AG20443 (cell line): ENCODE results near the gene MT1E.
A peak's percentile ranks its signal among the peaks of the same experiment; 100 is the strongest.
"Not testable (repeated sequence)": the region's sequence is repeated elsewhere in the genome, so short reads cannot be mapped to it uniquely, and the experiment has no call there.

ENCODE experiments used
- DNase-seq: peaks from one replicate; pipeline ENCODE4 v3.0.0; 2012; ENCODE audit warnings: low spot score, mixed read lengths

The MT1E gene

GRCh38 chr16:56647641-56648431 is 22.3 kb downstream of the MT1E start:
- DNase-seq: no peak

- DNase-seq: no peak
These were observed 23.7 kb downstream of the MT1E start for GRCh38 chr16:56649271-56649670.

DNA sequence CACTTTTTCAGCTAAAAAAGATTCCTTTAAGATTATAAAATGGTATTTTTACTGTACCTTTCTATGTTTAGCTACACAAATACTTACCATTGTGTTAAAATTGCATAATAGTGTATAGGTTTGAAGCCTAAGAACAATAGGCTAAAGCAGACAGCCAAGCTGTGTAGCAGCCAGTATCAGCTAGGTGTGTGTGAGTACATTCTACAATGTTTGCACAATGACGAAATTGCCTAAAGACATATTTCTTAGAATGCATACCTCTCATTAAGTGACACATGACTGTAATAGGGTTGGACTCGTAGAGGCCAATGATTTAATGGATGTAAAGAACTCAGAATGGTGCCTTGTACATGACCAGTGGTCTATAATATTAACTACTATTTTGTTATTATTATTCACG is 24.2 kb downstream of the MT1E start:
- DNase-seq: no peak

DNA sequence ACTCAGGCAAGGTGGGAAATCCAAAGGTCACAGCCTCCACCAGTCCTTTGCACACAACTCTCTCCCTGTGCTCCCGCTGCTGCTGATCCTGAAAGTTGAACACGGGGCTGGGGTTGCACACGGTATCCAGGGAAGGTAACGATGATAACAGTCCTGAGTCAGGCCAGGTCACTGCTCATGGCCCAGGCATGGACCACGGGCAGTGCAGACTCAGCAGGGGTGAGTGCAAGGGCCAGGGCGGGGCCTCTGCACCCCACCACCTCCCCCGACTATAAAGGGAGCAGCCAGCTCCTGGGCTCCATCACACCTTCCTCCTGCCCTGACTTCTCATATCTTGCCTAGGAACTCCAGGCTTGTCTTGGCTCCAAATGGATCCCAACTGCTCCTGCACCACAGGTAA is 26.0 kb downstream of the MT1E start, which contains the start of gene MT1B:
MT1B (plus strand) TSS at position 301 of the 400 bp plus-strand sequence; CDS start at position 369, 68 bp downstream.
- no peak for DNase-seq

DNA sequence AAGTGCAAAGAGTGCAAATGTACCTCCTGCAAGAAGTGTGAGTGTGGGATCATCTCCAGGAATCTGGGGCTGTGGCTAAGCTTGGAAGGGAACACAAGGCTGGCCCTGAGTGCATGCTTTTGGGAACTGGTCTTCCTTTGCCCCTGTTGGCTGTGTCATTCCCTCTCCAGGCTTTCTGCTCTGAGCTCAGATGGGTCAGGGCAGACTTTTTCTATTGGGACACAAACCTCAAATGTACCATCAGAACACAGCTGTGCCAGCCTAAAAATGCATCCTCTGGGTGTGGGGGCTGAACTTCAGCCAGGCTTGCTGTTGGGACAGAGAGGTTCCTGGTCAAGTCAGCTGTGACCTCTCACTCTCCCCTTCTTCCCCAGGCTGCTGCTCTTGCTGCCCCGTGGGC is 27.0 kb downstream of the MT1E start:
- no peak for DNase-seq

- no peak for DNase-seq
These were observed 27.6 kb downstream of the MT1E start for GRCh38 chr16:56653218-56653617.

- DNase-seq: peak; percentile 47
These were observed 32.2 kb downstream of the MT1E start, which contains the start of gene MT1F for GRCh38 chr16:56657555-56658326. TSS of gene MT1F (plus strand) at chr16:56657959. CDS start at chr16:56658059, 100 bp downstream.

GRCh38 chr16:56658327-56658875 is 32.8 kb downstream of the MT1E start:
- DNase-seq: no peak

- no peak for DNase-seq
These were observed 37.1 kb downstream of the MT1E start for GRCh38 chr16:56662357-56663354.

- DNase-seq: no peak
These were observed 38.9 kb downstream of the MT1E start for GRCh38 chr16:56664506-56664905.

- DNase-seq: not testable (repeated sequence)
These were observed 40.0 kb downstream of the MT1E start for GRCh38 chr16:56665286-56666261.

DNA sequence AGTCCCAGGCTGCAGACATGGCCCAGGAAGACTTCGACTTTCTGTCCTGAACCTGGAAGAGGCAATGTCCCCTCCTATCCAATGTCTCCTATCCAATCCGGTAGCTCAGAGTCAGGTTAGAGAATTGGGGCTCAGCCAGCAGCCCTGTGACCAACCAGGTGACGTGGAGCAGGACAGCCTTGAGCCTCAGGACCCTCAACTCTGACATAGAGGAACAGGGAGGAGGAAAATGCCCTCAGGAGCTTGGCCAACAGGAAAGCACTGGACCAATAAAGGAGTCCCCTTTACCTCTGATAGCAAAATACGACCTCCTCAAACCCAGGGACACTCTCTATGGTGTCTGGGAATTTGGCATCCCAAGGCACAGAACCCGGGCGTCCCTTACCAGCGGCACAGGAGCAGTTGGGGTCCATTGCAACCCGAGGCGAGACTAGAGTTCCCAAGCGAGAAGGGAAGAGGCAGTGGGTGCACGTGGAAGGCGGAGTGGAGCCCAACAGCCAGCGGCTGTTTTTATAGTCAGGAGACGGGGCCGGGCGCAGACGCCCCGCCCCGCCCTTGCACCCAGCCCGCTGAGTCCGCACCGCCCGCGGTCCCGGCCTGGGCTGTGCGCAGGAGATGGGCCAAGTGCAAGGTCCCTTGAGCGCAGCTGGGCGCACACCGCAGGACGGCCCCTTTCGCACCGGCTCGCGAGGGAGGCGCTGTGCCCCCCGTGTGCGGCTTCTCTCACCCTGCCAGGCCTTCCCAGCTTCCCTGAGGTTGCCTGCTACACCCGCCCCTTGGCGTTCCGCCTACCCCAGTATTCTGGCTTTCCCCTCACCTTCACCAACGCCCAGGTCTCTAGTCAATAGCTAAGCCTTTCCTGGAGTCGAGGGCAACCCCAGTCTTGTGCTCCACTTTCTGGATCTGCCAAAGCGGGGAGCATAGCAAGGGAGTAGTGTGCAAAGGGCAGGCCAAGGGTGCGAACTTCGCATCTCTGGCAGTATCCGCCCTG is 42.3 kb downstream of the MT1E start, which contains the start of gene MT1G:
MT1G (minus strand) TSS at position 485 of the 991 bp plus-strand sequence; CDS start at position 413, 72 bp downstream.
- DNase-seq: peak; percentile 46

GRCh38 chr16:56669005-56669839 is 43.6 kb downstream of the MT1E start, which contains the start of gene MT1H:
TSS of gene MT1H (plus strand) at chr16:56669814. CDS start at chr16:56669885, 71 bp downstream.
- DNase-seq: no peak

- no peak for DNase-seq
These were observed 44.4 kb downstream of the MT1E start for GRCh38 chr16:56669840-56670619.

DNA sequence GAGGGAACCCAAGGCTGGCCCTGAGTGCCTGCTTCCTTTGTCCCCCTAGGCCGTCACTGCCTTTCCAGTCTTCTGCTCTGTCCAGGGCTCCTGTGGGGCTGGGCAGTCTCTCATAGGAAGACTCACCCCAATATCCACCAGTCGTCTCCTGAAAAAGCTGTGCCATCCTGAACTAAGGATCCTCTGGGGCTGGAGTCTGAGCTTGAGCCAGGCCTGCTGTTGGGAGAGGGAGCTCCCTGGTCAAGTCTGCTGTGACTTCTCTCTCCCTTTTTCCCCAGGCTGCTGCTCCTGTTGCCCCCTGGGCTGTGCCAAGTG is 45.0 kb downstream of the MT1E start:
- DNase-seq: no peak

- DNase-seq: not testable (repeated sequence)
These were observed 46.1 kb downstream of the MT1E start for GRCh38 chr16:56671691-56672090.

DNA sequence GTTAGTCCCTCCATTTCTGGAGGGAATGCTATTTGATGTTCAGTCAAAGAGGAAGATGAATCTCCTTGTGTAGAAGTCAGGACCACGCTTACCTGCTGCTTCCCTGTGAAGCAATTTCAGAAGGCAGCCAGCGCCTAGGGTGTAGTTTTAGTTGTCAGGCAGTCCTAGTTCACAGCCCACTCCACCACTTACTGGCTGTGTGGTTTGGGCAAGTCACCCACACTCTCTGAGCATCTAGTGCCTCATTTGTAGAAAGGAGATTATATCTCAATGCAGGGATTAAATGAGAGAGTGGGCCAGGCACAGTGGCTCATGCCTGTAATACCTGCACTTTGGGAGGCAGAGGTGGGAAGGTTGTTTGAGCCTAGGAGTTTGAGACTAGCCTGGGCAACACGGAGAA is 46.6 kb downstream of the MT1E start:
- DNase-seq: not testable (repeated sequence)
